Keratinocyte (primary cell): Measurements from ENCODE around the gene ATF6. TPM values are rescaled to one million over a fixed set of nuclear protein-coding genes. Genes with fewer than 3 reads are reported as not detected.

Experiments
- DNase-seq: peaks from one replicate; pipeline ENCODE4 v3.0.0-alpha.2; 2011; ENCODE audit warnings: low read depth, missing footprints, low spot score
- FAIRE-seq: peaks from 2 replicates; lab custom pipeline; 2011; peaks lifted over from hg19 to GRCh38; lab: Jason Lieb, UNC
- H2AFZ ChIP-seq: 2 replicates; pipeline ENCODE4 v1.6.0; 2012; ENCODE audit warnings: low read length, control low read depth, inconsistent platforms; ENCODE audit not compliant: control insufficient read depth
- H3K27ac ChIP-seq: 2 replicates; pipeline ENCODE4 v1.5.1; 2011; ENCODE audit warnings: low read length; ENCODE audit not compliant: control insufficient read depth, insufficient read depth
- H3K27me3 ChIP-seq: 3 replicates; pipeline ENCODE4 v1.6.0; 2011; ENCODE audit warnings: low read length; ENCODE audit not compliant: control insufficient read depth, insufficient read depth; ENCODE audit errors: extremely low read depth
- H3K36me3 ChIP-seq, 2 experiments: 2 replicates in 1 of 2; 3 replicates in 1 of 2; pipeline ENCODE4 v1.5.1; 2011; ENCODE audit warnings: low read length in 2 of 2, mild to moderate bottlenecking in 1 of 2; ENCODE audit not compliant: control insufficient read depth in 2 of 2, insufficient read depth in 2 of 2; ENCODE audit errors: extremely low read depth in 1 of 2
- H3K4me1 ChIP-seq: 3 replicates; pipeline ENCODE4 v1.5.1; 2011; ENCODE audit warnings: low read length; ENCODE audit not compliant: control insufficient read depth, insufficient read depth; ENCODE audit errors: extremely low read depth
- H3K4me2 ChIP-seq: 3 replicates; pipeline ENCODE4 v1.6.0; 2011; ENCODE audit warnings: low read depth, low read length; ENCODE audit not compliant: control insufficient read depth, insufficient read depth; ENCODE audit errors: extremely low read depth
- H3K4me3 ChIP-seq, 3 experiments: fragments of 200-600 bp in 1 of 3; sonication (generic) in 1 of 3; 2 replicates in 2 of 3; 3 replicates in 1 of 3; pipeline ENCODE4 v1.5.1; 2011 to 2016; ENCODE audit warnings: low read length in 3 of 3, mild to moderate bottlenecking in 3 of 3, control low read depth in 2 of 3, inconsistent platforms in 1 of 3, low read depth in 1 of 3, mixed read lengths in 1 of 3, mixed run types in 1 of 3, moderate library complexity in 1 of 3; ENCODE audit not compliant: control insufficient read depth in 2 of 3, insufficient read depth in 2 of 3; ENCODE audit errors: extremely low read depth in 1 of 3
- H3K79me2 ChIP-seq: 2 replicates; pipeline ENCODE4 v1.6.0; 2012; ENCODE audit warnings: low read length; ENCODE audit not compliant: control insufficient read depth, insufficient read depth
- H3K9ac ChIP-seq: 3 replicates; pipeline ENCODE4 v1.6.0; 2011; ENCODE audit warnings: low read length; ENCODE audit not compliant: control insufficient read depth, insufficient read depth; ENCODE audit errors: extremely low read depth
- H3K9me1 ChIP-seq: 3 replicates; pipeline ENCODE4 v1.6.0; 2011; ENCODE audit warnings: low read length; ENCODE audit not compliant: control insufficient read depth, insufficient read depth; ENCODE audit errors: extremely low read depth
- H3K9me3 ChIP-seq: 2 replicates; pipeline ENCODE4 v1.5.1; 2012; ENCODE audit warnings: low read depth, low read length; ENCODE audit not compliant: control insufficient read depth
- H4K20me1 ChIP-seq: 3 replicates; pipeline ENCODE4 v1.6.0; 2011; ENCODE audit warnings: low read length; ENCODE audit not compliant: control insufficient read depth, insufficient read depth; ENCODE audit errors: extremely low read depth
- CTCF ChIP-seq, 3 experiments: IDR thresholded peaks in 1 of 3; conservative IDR thresholded peaks in 1 of 3; optimal IDR thresholded peaks in 1 of 3; 2 replicates in 2 of 3; 3 replicates in 1 of 3; pipeline versions ENCODE3 to v1.5.1; 2011; ENCODE audit warnings: low read length in 3 of 3, mild to moderate bottlenecking in 3 of 3, moderate library complexity in 2 of 3, control low read depth in 1 of 3, inconsistent platforms in 1 of 3; ENCODE audit not compliant: insufficient read depth in 2 of 3; ENCODE audit errors: extremely low read depth in 1 of 3
- EZH2 ChIP-seq: IDR thresholded peaks from one replicate; pipeline ENCODE4 v1.6.1; 2012; ENCODE audit warnings: inconsistent platforms, mild to moderate bottlenecking, low read length, moderate library complexity
- dilution Hi-C: fragments of 300-500 bp; cut with MboI; formaldehyde crosslinking; loops from one replicate; pipeline ENCODE4 v1.7.0; 2020; ENCODE audit warnings: low sequenced_read_pairs; ENCODE audit not compliant: extremely low pct_ligation_motif_present
- polyA plus RNA-seq, 5 experiments: library from polyadenylated mRNA; depleted of rRNA in 3 of 5; stranded (reverse) in 3 of 5; stranded (forward) in 1 of 5; unstranded in 1 of 5; fragments of >200 nt; gene quantifications; 1 replicate in 1 of 5; 2 replicates in 3 of 5; 3 replicates in 1 of 5; pipeline versions ENCODE4 v1.2.1 to v1.2.3, GENCODE V29; 2011 to 2012; ENCODE audit warnings: missing spikeins in 2 of 5, low read depth in 1 of 5, low replicate concordance in 1 of 5

ATF6 gene
- polyA plus RNA-seq, 1 donor (not counting 4 experiments of a cell fraction or from before 2014, with no cell fraction given), result 19.7 TPM

DNA sequence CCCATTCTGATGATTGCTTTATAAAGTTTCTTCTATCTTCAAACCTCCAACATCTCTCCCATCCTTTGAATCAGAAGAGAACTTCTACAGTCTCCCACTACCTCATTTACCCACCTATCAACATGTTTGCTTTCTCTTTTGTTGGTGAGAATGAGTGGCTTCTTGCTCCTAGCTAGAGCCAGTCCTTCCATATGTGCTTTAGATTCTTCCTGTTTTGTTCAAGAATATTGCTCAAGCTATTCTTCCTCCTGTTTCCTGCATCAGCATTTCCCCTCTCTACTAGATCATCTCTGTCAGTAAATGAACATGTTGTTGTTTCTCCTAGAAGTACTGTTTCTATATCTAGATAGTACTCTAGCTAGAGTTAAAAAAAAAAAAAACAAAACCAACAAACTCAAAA lies 6.3 kb downstream of the ATF6 start:
- dilution Hi-C loops, result no loop called here
- Histone ChIP-seq H4K20me1 (peaks cover 2% of the 10 kb centered on the region), H3K4me3 (no peak overlapping the region), H3K4me2 (no peak overlapping the region), H3K9me1 (no peaks in the 10 kb centered on the region), H3K4me1 (peaks cover 10% of the 10 kb centered on the region), H2AFZ (no peak overlapping the region), H3K27me3 (no peaks in the 10 kb centered on the region), H3K36me3 (no peaks in the 10 kb centered on the region), H3K9ac (no peak overlapping the region), H3K79me2 (peaks cover 61% of the 10 kb centered on the region), H3K9me3 (no peaks in the 10 kb centered on the region), H3K27ac (no peak overlapping the region)
- DNase-seq (no peak), FAIRE-seq (no peak)
- TF ChIP-seq CTCF (optimal IDR thresholded peaks at IDR 0.05 in 1 of 3, IDR thresholded peaks at IDR 0.05 in 1 of 3, conservative IDR thresholded peaks at IDR 0.05 in 1 of 3; ENCODE audit: extremely low read depth in 1 of 3, insufficient read depth in 2 of 3, low read length in 3 of 3), result no peak
- no peak for TF ChIP-seq EZH2

DNA sequence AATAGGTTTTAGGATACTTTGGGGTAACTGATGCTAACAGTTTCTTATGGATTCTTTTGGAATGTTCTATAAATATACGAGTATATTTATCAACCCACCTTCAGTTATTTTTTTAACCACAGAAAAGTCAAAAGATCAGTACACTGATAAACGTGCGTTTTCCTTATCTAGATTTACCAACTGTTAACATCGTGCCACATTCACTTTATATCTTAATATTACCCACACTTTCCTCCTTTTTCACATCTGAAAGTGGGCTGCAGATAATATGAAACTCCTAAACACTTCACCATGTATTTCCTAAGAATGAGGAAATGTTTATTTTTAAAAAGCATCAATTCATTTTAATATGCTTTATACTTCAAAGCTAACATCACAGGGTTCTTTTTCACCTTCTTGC lies 7.7 kb downstream of the ATF6 start:
- Histone ChIP-seq H3K4me3 (no peak overlapping the region), H3K27ac (no peak overlapping the region), H3K27me3 (no peaks in the 10 kb centered on the region), H3K79me2 (peaks cover 48% of the 10 kb centered on the region), H4K20me1 (peaks cover 2% of the 10 kb centered on the region), H3K9ac (no peak overlapping the region), H3K4me2 (no peak overlapping the region), H3K9me1 (no peaks in the 10 kb centered on the region), H3K9me3 (no peaks in the 10 kb centered on the region), H2AFZ (no peak overlapping the region), H3K4me1 (peaks cover 6% of the 10 kb centered on the region), H3K36me3 (no peaks in the 10 kb centered on the region)
- no peak for FAIRE-seq
- no peak for DNase-seq
- TF ChIP-seq CTCF (optimal IDR thresholded peaks at IDR 0.05 in 1 of 3, IDR thresholded peaks at IDR 0.05 in 1 of 3, conservative IDR thresholded peaks at IDR 0.05 in 1 of 3; ENCODE audit: extremely low read depth in 1 of 3, insufficient read depth in 2 of 3, low read length in 3 of 3) (no peak), EZH2 (no peak)
- dilution Hi-C loops, result no loop called here
